Measurements from ENCODE around the gene RP9. TPM values are rescaled to one million over a fixed set of nuclear protein-coding genes. Genes with fewer than 3 reads are reported as not detected.

The RP9 gene
- total and polyA plus RNA-seq, 2 of the 13 experiments (the other 11 are each of a cell fraction or from before 2014, with no cell fraction given) = 14.2 to 18.6 TPM

DNA sequence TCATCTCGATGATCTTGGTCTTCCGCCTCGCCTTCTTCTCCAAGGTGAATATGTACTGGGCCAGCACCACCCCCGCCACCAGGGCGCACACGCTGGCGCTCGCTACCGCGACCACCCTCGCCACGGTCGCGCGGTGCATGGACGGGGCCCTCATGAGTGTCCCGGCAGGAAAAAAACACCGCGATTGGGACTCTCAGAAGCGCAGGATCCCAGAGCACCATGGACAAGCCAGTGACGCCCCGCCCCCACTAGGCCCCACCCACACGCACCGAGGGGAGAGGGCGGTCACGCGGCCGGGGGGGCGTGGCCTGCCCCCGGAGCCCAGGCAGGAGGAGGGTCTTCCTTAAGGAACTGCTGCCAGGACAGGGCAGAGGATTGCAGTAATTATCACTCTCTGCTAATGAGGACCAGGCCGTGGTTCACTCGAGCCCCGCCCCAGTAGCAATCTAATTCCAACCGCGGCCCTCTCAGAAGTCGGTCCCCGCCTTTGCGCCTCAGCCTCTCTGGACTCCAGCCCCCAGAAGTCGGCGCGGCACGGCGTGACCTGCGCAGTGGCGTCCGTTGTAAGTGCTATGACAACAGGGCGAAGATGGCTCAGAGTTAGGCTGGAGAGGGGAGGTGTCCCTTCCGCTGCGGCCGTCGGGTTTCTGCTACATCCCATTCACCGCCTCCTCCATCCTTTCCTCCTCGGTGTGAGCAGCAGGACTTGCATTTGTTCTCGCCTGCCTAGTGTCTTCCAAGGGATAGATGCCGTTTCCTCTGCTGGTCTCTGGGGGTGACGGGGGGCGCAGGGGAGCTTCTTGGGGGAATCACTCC is 20.0 kb upstream of the RP9 start, which contains the start of gene BBS9 (continued):
- TF ChIP-seq ZNF276 (CRISPR knock-in tag; IDR thresholded peaks at IDR 0.05; ENCODE audit: low read depth) = peak; percentile 46; the same call in 1 of the 2 replicates
- no peak for TF ChIP-seq ZNF275 (CRISPR knock-in tag; IDR thresholded peaks at IDR 0.05; ENCODE audit: borderline replicate concordance)
- no peak; the same call in 1 of the 2 replicates for TF ChIP-seq MXD4 (CRISPR knock-in tag; IDR thresholded peaks at IDR 0.05)
- TF ChIP-seq, protein P1, sequence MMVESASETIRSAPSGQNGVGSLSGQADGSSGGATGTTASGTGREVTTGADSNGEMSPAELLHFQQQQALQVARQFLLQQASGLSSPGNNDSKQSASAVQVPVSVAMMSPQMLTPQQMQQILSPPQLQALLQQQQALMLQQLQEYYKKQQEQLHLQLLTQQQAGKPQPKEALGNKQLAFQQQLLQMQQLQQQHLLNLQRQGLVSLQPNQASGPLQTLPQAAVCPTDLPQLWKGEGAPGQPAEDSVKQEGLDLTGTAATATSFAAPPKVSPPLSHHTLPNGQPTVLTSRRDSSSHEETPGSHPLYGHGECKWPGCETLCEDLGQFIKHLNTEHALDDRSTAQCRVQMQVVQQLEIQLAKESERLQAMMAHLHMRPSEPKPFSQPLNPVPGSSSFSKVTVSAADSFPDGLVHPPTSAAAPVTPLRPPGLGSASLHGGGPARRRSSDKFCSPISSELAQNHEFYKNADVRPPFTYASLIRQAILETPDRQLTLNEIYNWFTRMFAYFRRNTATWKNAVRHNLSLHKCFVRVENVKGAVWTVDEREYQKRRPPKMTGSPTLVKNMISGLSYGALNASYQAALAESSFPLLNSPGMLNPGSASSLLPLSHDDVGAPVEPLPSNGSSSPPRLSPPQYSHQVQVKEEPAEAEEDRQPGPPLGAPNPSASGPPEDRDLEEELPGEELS (CRISPR knock-in tag; IDR thresholded peaks at IDR 0.05) = 0 out of 2 replicates have a peak, but pooled peaks have one; percentile 21
- no peak for TF ChIP-seq EHMT2 (IDR thresholded peaks at IDR 0.05; ENCODE audit: borderline replicate concordance, low read depth, low read length)
- TF ChIP-seq TCF12 (IDR thresholded peaks at IDR 0.05) = no peak
- no peak for TF ChIP-seq TCF12 (CRISPR knock-in tag; IDR thresholded peaks at IDR 0.05)
- TF ChIP-seq TBL1XR1 (IDR thresholded peaks at IDR 0.05; ENCODE audit: borderline replicate concordance, low read length, partially characterized antibody) = no peak
- peak; percentile 76 for TF ChIP-seq RBFOX2 (IDR thresholded peaks at IDR 0.05; ENCODE audit: low read depth, low read length)
- peak; percentile 49; the same call in 1 of the 2 replicates for TF ChIP-seq REPIN1 (CRISPR knock-in tag; IDR thresholded peaks at IDR 0.05; ENCODE audit: borderline replicate concordance, low read depth)
- TF ChIP-seq NONO (IDR thresholded peaks at IDR 0.05) = no peak
- TF ChIP-seq NONO (CRISPR knock-in tag; conservative IDR thresholded peaks at IDR 0.05) = peak; percentile 67; the same call in 1 of the 2 replicates
- peak; percentile 8; the same call in 1 of the 2 replicates for TF ChIP-seq BHLHE40 (IDR thresholded peaks at IDR 0.05; ENCODE audit: low read length)
- TF ChIP-seq GABPA (IDR thresholded peaks at IDR 0.05; ENCODE audit: low read depth, low read length) = no peak; the same call in 1 of the 2 replicates
- peak; percentile 71 for TF ChIP-seq GABPA (CRISPR knock-in tag; IDR thresholded peaks at IDR 0.05; ENCODE audit: low read depth)
- no peak for TF ChIP-seq KDM4B (CRISPR knock-in tag; IDR thresholded peaks at IDR 0.05)
- no peak for TF ChIP-seq ARNT2 (CRISPR knock-in tag; IDR thresholded peaks at IDR 0.05; ENCODE audit: low read depth)
- TF ChIP-seq ZNF552 (CRISPR knock-in tag; IDR thresholded peaks at IDR 0.05; ENCODE audit: borderline replicate concordance) = no peak
- TF ChIP-seq ZNF639 (CRISPR knock-in tag; conservative IDR thresholded peaks at IDR 0.05) = no peak
- peak; percentile 54; the same call in 1 of the 2 replicates for TF ChIP-seq CCDC6 (CRISPR knock-in tag; IDR thresholded peaks at IDR 0.05)
- TF ChIP-seq HNRNPL (IDR thresholded peaks at IDR 0.05; ENCODE audit: low read depth, low read length) = no peak
- TF ChIP-seq, protein P2, sequence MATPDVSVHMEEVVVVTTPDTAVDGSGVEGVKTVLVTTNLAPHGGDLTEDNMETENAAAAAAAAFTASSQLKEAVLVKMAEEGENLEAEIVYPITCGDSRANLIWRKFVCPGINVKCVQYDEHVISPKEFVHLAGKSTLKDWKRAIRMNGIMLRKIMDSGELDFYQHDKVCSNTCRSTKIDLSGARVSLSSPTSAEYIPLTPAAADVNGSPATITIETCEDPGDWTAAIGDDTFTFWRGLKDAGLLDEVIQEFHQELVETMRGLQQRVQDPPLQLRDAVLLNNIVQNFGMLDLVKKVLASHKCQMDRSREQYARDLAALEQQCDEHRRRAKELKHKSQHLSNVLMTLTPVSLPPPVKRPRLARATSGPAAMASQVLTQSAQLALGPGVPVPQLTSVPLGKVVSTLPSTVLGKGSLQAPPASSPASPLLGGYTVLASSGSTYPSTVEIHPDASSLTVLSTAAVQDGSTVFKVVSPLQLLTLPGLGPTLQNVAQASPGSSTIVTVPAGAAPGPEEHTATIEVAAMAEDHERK (CRISPR knock-in tag; IDR thresholded peaks at IDR 0.05; ENCODE audit: low read depth) = peak; percentile 81
